ENCODE results near the gene KBTBD12. TPM values are rescaled to one million over a fixed set of nuclear protein-coding genes. Genes with fewer than 3 reads are reported as not detected.

KBTBD12 gene
- total and polyA plus RNA-seq, 2 of the 13 experiments (the other 11 are each of a cell fraction or from before 2014, with no cell fraction given) = not detected

DNA sequence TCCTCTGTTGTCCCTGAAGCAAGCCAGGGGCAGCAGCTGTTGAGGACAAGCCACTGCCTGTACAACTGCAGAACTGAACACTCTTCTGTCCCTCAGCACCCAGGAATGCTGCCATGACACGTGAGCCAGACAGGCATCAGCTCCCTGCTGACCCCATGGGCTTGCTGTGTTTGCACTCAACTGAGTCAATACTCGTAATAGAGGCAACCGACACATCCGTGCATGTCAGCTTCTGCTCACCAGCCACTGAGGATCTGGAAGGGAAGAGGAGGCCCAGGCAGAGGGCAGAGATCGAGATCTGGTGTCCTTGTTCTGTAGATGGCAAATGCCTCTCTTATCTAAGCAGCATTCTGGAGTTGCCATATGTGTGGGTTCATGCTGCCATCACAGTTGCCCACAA is 82.9 kb downstream of the KBTBD12 start (continued):
- TF ChIP-seq REPIN1 (CRISPR knock-in tag; IDR thresholded peaks at IDR 0.05; ENCODE audit: borderline replicate concordance, low read depth) = peak; percentile 52; the same call in 1 of the 2 replicates
- no peak for TF ChIP-seq ZNF674 (CRISPR knock-in tag; IDR thresholded peaks at IDR 0.05; ENCODE audit: low read depth)
- TF ChIP-seq KDM6A (CRISPR knock-in tag; IDR thresholded peaks at IDR 0.05; ENCODE audit: low read depth) = peak; percentile 76
- TF ChIP-seq ZNF616 (CRISPR knock-in tag; IDR thresholded peaks at IDR 0.05; ENCODE audit: low read depth) = no peak
- TF ChIP-seq LCORL (IDR thresholded peaks at IDR 0.05) = no peak
- peak; percentile 88 for TF ChIP-seq LCORL (CRISPR knock-in tag; IDR thresholded peaks at IDR 0.05)
- TF ChIP-seq ZNF530 (CRISPR knock-in tag; IDR thresholded peaks at IDR 0.05; ENCODE audit: low read depth) = no peak
- peak; percentile 82 for TF ChIP-seq RXRB (CRISPR knock-in tag; IDR thresholded peaks at IDR 0.05; ENCODE audit: borderline replicate concordance)
- TF ChIP-seq HHEX (CRISPR knock-in tag; IDR thresholded peaks at IDR 0.05) = peak; percentile 71
- 0 out of 2 replicates have a peak, but pooled peaks have one; percentile 29 for TF ChIP-seq ZNF589 (CRISPR knock-in tag; conservative IDR thresholded peaks at IDR 0.05)
- TF ChIP-seq, protein P1, sequence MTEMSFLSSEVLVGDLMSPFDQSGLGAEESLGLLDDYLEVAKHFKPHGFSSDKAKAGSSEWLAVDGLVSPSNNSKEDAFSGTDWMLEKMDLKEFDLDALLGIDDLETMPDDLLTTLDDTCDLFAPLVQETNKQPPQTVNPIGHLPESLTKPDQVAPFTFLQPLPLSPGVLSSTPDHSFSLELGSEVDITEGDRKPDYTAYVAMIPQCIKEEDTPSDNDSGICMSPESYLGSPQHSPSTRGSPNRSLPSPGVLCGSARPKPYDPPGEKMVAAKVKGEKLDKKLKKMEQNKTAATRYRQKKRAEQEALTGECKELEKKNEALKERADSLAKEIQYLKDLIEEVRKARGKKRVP (CRISPR knock-in tag; IDR thresholded peaks at IDR 0.05) = peak in 1 of 2 experiments; percentile 74; a peak in 2 of 4 replicates
- TF ChIP-seq HOXA5 (CRISPR knock-in tag; IDR thresholded peaks at IDR 0.05) = no peak
- TF ChIP-seq, protein P2, sequence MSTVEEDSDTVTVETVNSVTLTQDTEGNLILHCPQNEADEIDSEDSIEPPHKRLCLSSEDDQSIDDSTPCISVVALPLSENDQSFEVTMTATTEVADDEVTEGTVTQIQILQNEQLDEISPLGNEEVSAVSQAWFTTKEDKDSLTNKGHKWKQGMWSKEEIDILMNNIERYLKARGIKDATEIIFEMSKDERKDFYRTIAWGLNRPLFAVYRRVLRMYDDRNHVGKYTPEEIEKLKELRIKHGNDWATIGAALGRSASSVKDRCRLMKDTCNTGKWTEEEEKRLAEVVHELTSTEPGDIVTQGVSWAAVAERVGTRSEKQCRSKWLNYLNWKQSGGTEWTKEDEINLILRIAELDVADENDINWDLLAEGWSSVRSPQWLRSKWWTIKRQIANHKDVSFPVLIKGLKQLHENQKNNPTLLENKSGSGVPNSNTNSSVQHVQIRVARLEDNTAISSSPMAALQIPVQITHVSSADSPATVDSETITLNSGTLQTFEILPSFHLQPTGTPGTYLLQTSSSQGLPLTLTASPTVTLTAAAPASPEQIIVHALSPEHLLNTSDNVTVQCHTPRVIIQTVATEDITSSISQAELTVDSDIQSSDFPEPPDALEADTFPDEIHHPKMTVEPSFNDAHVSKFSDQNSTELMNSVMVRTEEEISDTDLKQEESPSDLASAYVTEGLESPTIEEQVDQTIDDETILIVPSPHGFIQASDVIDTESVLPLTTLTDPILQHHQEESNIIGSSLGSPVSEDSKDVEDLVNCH (CRISPR knock-in tag; IDR thresholded peaks at IDR 0.05) = no peak
- TF ChIP-seq ARNT2 (CRISPR knock-in tag; IDR thresholded peaks at IDR 0.05; ENCODE audit: low read depth) = no peak
- peak; percentile 73; the same call in 1 of the 2 replicates for TF ChIP-seq KDM3A (CRISPR knock-in tag; IDR thresholded peaks at IDR 0.05; ENCODE audit: low read depth)
- TF ChIP-seq, protein P3, sequence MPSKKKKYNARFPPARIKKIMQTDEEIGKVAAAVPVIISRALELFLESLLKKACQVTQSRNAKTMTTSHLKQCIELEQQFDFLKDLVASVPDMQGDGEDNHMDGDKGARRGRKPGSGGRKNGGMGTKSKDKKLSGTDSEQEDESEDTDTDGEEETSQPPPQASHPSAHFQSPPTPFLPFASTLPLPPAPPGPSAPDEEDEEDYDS (CRISPR knock-in tag; IDR thresholded peaks at IDR 0.05) = peak; percentile 59; the same call in 1 of the 2 replicates
- peak; percentile 40; the same call in 1 of the 2 replicates for TF ChIP-seq SIN3A (IDR thresholded peaks at IDR 0.05; ENCODE audit: borderline replicate concordance, low read depth, low read length)
- peak; percentile 80 for TF ChIP-seq ZNF605 (CRISPR knock-in tag; IDR thresholded peaks at IDR 0.05)
- TF ChIP-seq, protein P4, sequence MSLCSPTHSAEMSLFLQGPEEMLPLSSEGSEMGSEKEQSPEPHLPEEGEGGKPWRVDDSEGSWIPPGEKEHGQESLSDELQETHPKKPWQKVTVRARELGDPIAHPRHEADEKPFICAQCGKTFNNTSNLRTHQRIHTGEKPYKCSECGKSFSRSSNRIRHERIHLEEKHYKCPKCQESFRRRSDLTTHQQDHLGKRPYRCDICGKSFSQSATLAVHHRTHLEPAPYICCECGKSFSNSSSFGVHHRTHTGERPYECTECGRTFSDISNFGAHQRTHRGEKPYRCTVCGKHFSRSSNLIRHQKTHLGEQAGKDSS (CRISPR knock-in tag; IDR thresholded peaks at IDR 0.05; ENCODE audit: borderline replicate concordance, low read depth) = 0 out of 2 replicates have a peak, but pooled peaks have one; percentile 72
- TF ChIP-seq, protein P5, sequence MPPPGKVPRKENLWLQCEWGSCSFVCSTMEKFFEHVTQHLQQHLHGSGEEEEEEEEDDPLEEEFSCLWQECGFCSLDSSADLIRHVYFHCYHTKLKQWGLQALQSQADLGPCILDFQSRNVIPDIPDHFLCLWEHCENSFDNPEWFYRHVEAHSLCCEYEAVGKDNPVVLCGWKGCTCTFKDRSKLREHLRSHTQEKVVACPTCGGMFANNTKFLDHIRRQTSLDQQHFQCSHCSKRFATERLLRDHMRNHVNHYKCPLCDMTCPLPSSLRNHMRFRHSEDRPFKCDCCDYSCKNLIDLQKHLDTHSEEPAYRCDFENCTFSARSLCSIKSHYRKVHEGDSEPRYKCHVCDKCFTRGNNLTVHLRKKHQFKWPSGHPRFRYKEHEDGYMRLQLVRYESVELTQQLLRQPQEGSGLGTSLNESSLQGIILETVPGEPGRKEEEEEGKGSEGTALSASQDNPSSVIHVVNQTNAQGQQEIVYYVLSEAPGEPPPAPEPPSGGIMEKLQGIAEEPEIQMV (CRISPR knock-in tag; IDR thresholded peaks at IDR 0.05; ENCODE audit: low read depth) = 0 out of 2 replicates have a peak, but pooled peaks have one; percentile 57
- no peak for TF ChIP-seq ZEB1 (IDR thresholded peaks at IDR 0.05; ENCODE audit: insufficient replicate concordance, low read depth)
- TF ChIP-seq ZNF205 (CRISPR knock-in tag; IDR thresholded peaks at IDR 0.05) = peak; percentile 71; the same call in 1 of the 2 replicates
- TF ChIP-seq ESRRA (CRISPR knock-in tag; IDR thresholded peaks at IDR 0.05; ENCODE audit: low read depth) = 0 out of 2 replicates have a peak, but pooled peaks have one; percentile 61
- TF ChIP-seq, protein P6, sequence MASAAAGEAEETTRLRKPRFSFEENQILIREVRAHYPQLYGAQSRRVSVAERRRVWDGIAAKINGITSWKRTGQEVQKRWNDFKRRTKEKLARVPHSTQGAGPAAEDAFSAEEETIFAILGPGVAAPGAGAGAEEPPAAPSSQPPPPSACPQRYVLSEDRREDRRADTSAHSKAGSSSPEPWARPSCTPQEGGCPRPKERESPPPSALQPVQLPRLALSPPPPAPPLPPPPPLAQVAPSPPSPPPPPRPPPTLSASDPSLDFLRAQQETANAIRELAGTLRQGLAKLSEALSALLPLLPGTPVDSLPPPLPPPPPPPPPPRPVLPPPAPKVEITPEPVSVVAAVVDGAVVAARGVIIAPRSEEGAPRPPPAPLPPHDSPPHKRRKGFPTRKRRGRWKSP (CRISPR knock-in tag; IDR thresholded peaks at IDR 0.05) = 0 out of 2 replicates have a peak, but pooled peaks have one; percentile 22

All from HepG2 (cell line).